Astrocyte (in vitro differentiated cells and primary cell): Measurements from ENCODE around the gene EXOC5.

Experiments
- CTCF ChIP-seq: IDR thresholded peaks from 2 replicates; pipeline ENCODE4 v1.5.1; 2011; ENCODE audit warnings: low read depth, mild to moderate bottlenecking, inconsistent platforms, low read length, moderate library complexity; ENCODE audit not compliant: insufficient read depth
- EZH2 ChIP-seq: IDR thresholded peaks from 2 replicates; pipeline ENCODE4 v1.6.1; 2012; ENCODE audit warnings: mild to moderate bottlenecking, low read length, inconsistent platforms; ENCODE audit not compliant: insufficient read depth

- TF ChIP-seq CTCF (no peak), EZH2 (no peak)
Observed at GRCh38 chr14:57290751-57291150, 22.0 kb upstream of the EXOC5 start.
